A549 (cell line): ENCODE results near the gene FUCA1. TPM values are rescaled to one million over a fixed set of nuclear protein-coding genes. Genes with fewer than 3 reads are reported as not detected.
"Not testable (repeated sequence)": the region's sequence is repeated elsewhere in the genome, so short reads cannot be mapped to it uniquely, and the experiment has no call there.

Source experiments
- ATAC-seq, 2 experiments: fragments of 200-7000 bp in 1 of 2; fragments of >200 bp in 1 of 2; cut with Nextera tagmentation in 1 of 2; cut with Tn5 transposase in 1 of 2; 3 replicates each; pipeline versions ENCODE4 v1.8.0 to v1.9.1; 2018 to 2020; ENCODE audit warnings: mild to moderate bottlenecking in 1 of 2, moderate library complexity in 1 of 2
- CTCF ChIA-PET: fragments of 300-600 bp; sonication (Branson Sonifier 250); formaldehyde crosslinking; extraction: SDS; loops from one replicate; lab custom pipeline; 2021; ENCODE audit warnings: antibody characterized with exemption, inconsistent platforms; lab: Yijun Ruan, JAX
- POLR2A ChIA-PET: fragments of 350-600 bp; formaldehyde crosslinking; extraction: SDS; loops from one replicate; lab custom pipeline; 2021; ENCODE audit warnings: antibody characterized with exemption, inconsistent platforms; lab: Yijun Ruan, JAX
- DNase-seq, 2 experiments: peaks; one replicate each; pipeline versions ENCODE4 v3.0.0 to v3.0.0-alpha.2; 2011 to 2016; ENCODE audit warnings: low read depth in 1 of 2, low spot score in 1 of 2
- FAIRE-seq: peaks from 2 replicates; lab custom pipeline; 2011; peaks lifted over from hg19 to GRCh38; lab: Jason Lieb, UNC
- H3K27ac ChIP-seq, 2 experiments: fragments of >200 bp; sonication (Bioruptor Twin); formaldehyde crosslinking; 3 replicates each; pipeline ENCODE4 v1.5.1; 2016 to 2017
- H3K4me1 ChIP-seq: fragments of >200 bp; sonication (Bioruptor Twin); formaldehyde crosslinking; 3 replicates; pipeline ENCODE4 v1.6.1; 2016
- H3K4me2 ChIP-seq: fragments of >200 bp; sonication (Bioruptor Twin); formaldehyde crosslinking; 3 replicates; pipeline ENCODE4 v1.6.1; 2016
- H3K4me3 ChIP-seq: fragments of >200 bp; sonication (Bioruptor Twin); formaldehyde crosslinking; 3 replicates; pipeline ENCODE4 v1.5.1; 2016
- H3K9me3 ChIP-seq: fragments of >200 bp; sonication (Bioruptor Twin); formaldehyde crosslinking; 3 replicates; pipeline ENCODE4 v1.6.1; 2016
- CHD2 ChIP-seq: fragments of 150-350 bp; IDR thresholded peaks from 2 replicates; pipeline ENCODE4 v1.6.1; 2014; ENCODE audit warnings: low read length; ENCODE audit not compliant: partially characterized antibody
- EHF ChIP-seq: fragments of 250-450 bp; sonication (Bioruptor Pico); IDR thresholded peaks from 2 replicates; pipeline ENCODE4 v1.5.0; 2020; ENCODE audit warnings: mild to moderate bottlenecking
- ESRRA ChIP-seq: fragments of 150-350 bp; IDR thresholded peaks from 2 replicates; pipeline ENCODE4 v1.6.1; 2014; ENCODE audit warnings: mild to moderate bottlenecking, low read length, borderline replicate concordance
- GATA3 ChIP-seq: IDR thresholded peaks from 2 replicates; pipeline ENCODE4 v1.6.1; 2012; ENCODE audit warnings: borderline replicate concordance
- HES2 ChIP-seq: fragments of >200 bp; sonication (Bioruptor Twin); formaldehyde crosslinking; IDR thresholded peaks from 2 replicates; pipeline ENCODE4 v1.6.1; 2016
- HOXB13 ChIP-seq: fragments of 250-450 bp; sonication (Bioruptor Pico); IDR thresholded peaks from 2 replicates; pipeline ENCODE4 v1.5.0; 2020; ENCODE audit warnings: low read depth, mild to moderate bottlenecking, moderate library complexity
- JUN ChIP-seq, 2 experiments: fragments of >200 bp; sonication (Bioruptor Twin); formaldehyde crosslinking; IDR thresholded peaks; 2 replicates in 1 of 2; 3 replicates in 1 of 2; pipeline ENCODE4 v1.6.1; 2016 to 2017
- MAFK ChIP-seq: fragments of 450-650 bp; IDR thresholded peaks from 2 replicates; pipeline ENCODE4 v1.6.1; 2014; ENCODE audit not compliant: partially characterized antibody
- MAZ ChIP-seq: fragments of 150-350 bp; IDR thresholded peaks from 2 replicates; pipeline ENCODE4 v1.6.1; 2014; ENCODE audit warnings: antibody characterized with exemption, low read depth, low read length, borderline replicate concordance
- MYC ChIP-seq: IDR thresholded peaks from 2 replicates; pipeline ENCODE4 v1.6.1; 2012; ENCODE audit warnings: mild to moderate bottlenecking, inconsistent platforms, low read length, improper control_type of control experiment, borderline replicate concordance
- NFE2L2 ChIP-seq: fragments of 150-350 bp; conservative IDR thresholded peaks from 2 replicates; pipeline ENCODE4 v1.6.1; 2014; ENCODE audit warnings: low read length
- NR3C1 ChIP-seq: fragments of >200 bp; sonication (Bioruptor Twin); formaldehyde crosslinking; IDR thresholded peaks from 3 replicates; pipeline ENCODE4 v1.6.1; 2017
- POLR2A ChIP-seq: IDR thresholded peaks from 2 replicates; pipeline ENCODE4 v1.6.1; 2012; ENCODE audit warnings: mild to moderate bottlenecking, low read length
- POLR2AphosphoS2 ChIP-seq: conservative IDR thresholded peaks from 2 replicates; pipeline ENCODE4 v1.6.1; 2012; ENCODE audit warnings: low read length, improper control_type of control experiment, inconsistent platforms
- RAD21 ChIP-seq, 2 experiments: fragments of >200 bp in 1 of 2; sonication (Bioruptor Twin) in 1 of 2; formaldehyde crosslinking in 1 of 2; IDR thresholded peaks in 1 of 2; conservative IDR thresholded peaks in 1 of 2; 2 replicates in 1 of 2; 3 replicates in 1 of 2; pipeline ENCODE4 v1.6.1; 2012 to 2018; ENCODE audit warnings: inconsistent platforms in 1 of 2
- RARB ChIP-seq: fragments of 250-450 bp; sonication (Bioruptor Pico); IDR thresholded peaks from 2 replicates; pipeline ENCODE4 v1.8.0; 2021; ENCODE audit warnings: mild to moderate bottlenecking, moderate library complexity
- RCOR1 ChIP-seq: fragments of 150-350 bp; IDR thresholded peaks from 2 replicates; pipeline ENCODE4 v1.6.1; 2014; ENCODE audit warnings: antibody characterized with exemption, low read length, low read depth
- TFCP2L1 ChIP-seq: fragments of 250-450 bp; sonication (Bioruptor Pico); IDR thresholded peaks from 2 replicates; pipeline ENCODE4 v1.5.0; 2021; ENCODE audit warnings: mild to moderate bottlenecking
- USF2 ChIP-seq: fragments of 450-650 bp; IDR thresholded peaks from 2 replicates; pipeline ENCODE4 v1.6.1; 2014; ENCODE audit warnings: antibody characterized with exemption
- ZNF302 ChIP-seq: fragments of 250-450 bp; sonication (Bioruptor Pico); IDR thresholded peaks from 2 replicates; pipeline ENCODE4 v1.9.0; 2021; ENCODE audit warnings: inconsistent platforms, mild to moderate bottlenecking, moderate library complexity
- WGBS: methylation state at CpG from one replicate; pipeline ENCODE4 v1.1.6; 2017; ENCODE audit errors: missing lambda C conversion rate; 5-methylcytosine and 5-hydroxymethylcytosine counted together
- polyA plus RNA-seq, 4 experiments: library from polyadenylated mRNA; depleted of rRNA in 3 of 4; stranded (reverse); fragments of >200 nt; fragmentation: RNase III in 1 of 4; extraction: RNeasy Plus Mini Kit Qiagen cat#74134 plus additional on column Dnase treatment in 1 of 4; gene quantifications; 2 replicates in 3 of 4; 3 replicates in 1 of 4; pipeline ENCODE4 v1.2.3, GENCODE V29; 2011 to 2017

The FUCA1 gene
- polyA plus RNA-seq, 2 of the 4 experiments (the other 2 are of a cell fraction), result 9.7 to 16.1 TPM

- no peak for TF ChIP-seq NFE2L2
- TF ChIP-seq MAFK, result no peak
- no peak for TF ChIP-seq HOXB13 (CRISPR knock-in tag)
- TF ChIP-seq HES2, result no peak
- TF ChIP-seq TFCP2L1 (CRISPR knock-in tag), result no peak
- TF ChIP-seq MYC, result no peak
- TF ChIP-seq EHF (CRISPR knock-in tag), result no peak
- TF ChIP-seq RARB, result no peak
- TF ChIP-seq RCOR1, result no peak
- no peak for TF ChIP-seq GATA3
- no peak for TF ChIP-seq NR3C1
- no peak for TF ChIP-seq POLR2A
- no peak for TF ChIP-seq ESRRA
- TF ChIP-seq POLR2AphosphoS2, result no peak
- TF ChIP-seq CHD2, result no peak
- TF ChIP-seq MAZ, result no peak
- TF ChIP-seq JUN (IDR thresholded peaks at IDR 0.05), result no peak
- no peak for TF ChIP-seq ZNF302 (CRISPR knock-in tag)
- DNase-seq (no peak), FAIRE-seq (no peak), ATAC-seq (no peak)
- ChIA-PET CTCF (no interaction called here), POLR2A (no interaction called here)
- no peaks in the 10 kb centered on the region for H3K9me3 ChIP-seq
- no peak overlapping the region for H3K27ac ChIP-seq
- H3K4me1 ChIP-seq, result no peaks in the 10 kb centered on the region; the same call in 1 of the 3 replicates
- no peak overlapping the region for H3K4me2 ChIP-seq
- WGBS, result 76% methylated on average over 1 of the region's 1 CpG
- no peak overlapping the region for H3K4me3 ChIP-seq
Measured at GRCh38 chr1:23827717-23828116, 40.4 kb downstream of the FUCA1 start.

GRCh38 chr1:23826590-23826989 is 41.5 kb downstream of the FUCA1 start:
- FAIRE-seq, H3K27ac ChIP-seq, CTCF ChIA-PET, ATAC-seq, H3K4me3 ChIP-seq, H3K4me2 ChIP-seq, POLR2A ChIA-PET, H3K9me3 ChIP-seq, H3K4me1 ChIP-seq, DNase-seq: not testable (repeated sequence)
- WGBS, result 91% methylated on average over 13 of the region's 13 CpGs

- H3K4me2 ChIP-seq, result peak overlapping the region; percentile 82
- peak overlapping the region; percentile 80 for H3K4me3 ChIP-seq
- ATAC-seq, result no peak
- CTCF ChIA-PET, result interaction anchor here (0.6 to 8.4 kb wide), 2 partner anchors 16 to 91 kb away, joined by 3 to 57 read pairs; no protein-coding TSS in a partner anchor
- peak overlapping the region; percentile 85 to 100 for H3K27ac ChIP-seq
- no peak for FAIRE-seq
- DNase-seq, result no peak
- no peaks in the 10 kb centered on the region; the same call in 1 of the 3 replicates for H3K4me1 ChIP-seq
- TF ChIP-seq USF2 (no peak), CHD2 (no peak), RAD21 (conservative IDR thresholded peaks at IDR 0.05 in 1 of 2, IDR thresholded peaks at IDR 0.05 in 1 of 2) (no peak)
- 62% methylated on average over 24 of the region's 24 CpGs for WGBS
- H3K9me3 ChIP-seq, result no peaks in the 10 kb centered on the region
- POLR2A ChIA-PET, result interaction anchor here (0.6 to 1.6 kb wide), 6 partner anchors 9 to 341 kb away, joined by 3 to 9 read pairs (median 4); partner anchors contain the start of gene PITHD1
Measured at GRCh38 chr1:23825762-23826522, 42.1 kb downstream of the FUCA1 start.
